OCI-LY1 (cell line): ENCODE data around the gene BCL7B.

ENCODE experiments used
- H2AFZ ChIP-seq: fragments of 200-600 bp; sonication (generic), shearing (Covaris generic); 2 replicates; pipeline ENCODE4 v1.6.0; 2014; ENCODE audit warnings: antibody characterized with exemption, mild to moderate bottlenecking, low read length
- H3F3A ChIP-seq: fragments of 200-600 bp; sonication (generic), shearing (Covaris generic); 2 replicates; pipeline ENCODE4 v1.6.0; 2014; ENCODE audit warnings: mild to moderate bottlenecking, antibody characterized with exemption, low read length, moderate library complexity; ENCODE audit not compliant: insufficient read depth
- H3K27ac ChIP-seq: fragments of 200-600 bp; sonication (generic); 2 replicates; pipeline ENCODE4 v1.5.1; 2014; ENCODE audit warnings: low read length, mixed run types, mild to moderate bottlenecking, low read depth; ENCODE audit not compliant: poor library complexity, severe bottlenecking
- H3K27me3 ChIP-seq: fragments of 200-600 bp; sonication (generic); 2 replicates; pipeline ENCODE4 v1.6.0; 2014; ENCODE audit warnings: antibody characterized with exemption, mild to moderate bottlenecking, low read length, moderate library complexity; ENCODE audit not compliant: insufficient read depth
- H3K36me3 ChIP-seq: fragments of 200-600 bp; sonication (generic); 2 replicates; pipeline ENCODE4 v1.6.1; 2014; ENCODE audit warnings: mild to moderate bottlenecking, antibody characterized with exemption, low read length, moderate library complexity, mixed read lengths; ENCODE audit not compliant: insufficient read depth
- H3K4me1 ChIP-seq: fragments of 200-600 bp; sonication (generic); 2 replicates; pipeline ENCODE4 v1.5.1; 2014; ENCODE audit warnings: mild to moderate bottlenecking, low read length, moderate library complexity; ENCODE audit not compliant: insufficient read depth, severe bottlenecking
- H3K4me2 ChIP-seq: fragments of 200-600 bp; sonication (generic), shearing (Covaris generic); 2 replicates; pipeline ENCODE4 v1.6.1; 2014; ENCODE audit warnings: low read length
- H3K4me3 ChIP-seq: fragments of 200-600 bp; sonication (generic); 2 replicates; pipeline ENCODE4 v1.5.1; 2014; ENCODE audit warnings: low read length, low read depth, mild to moderate bottlenecking, mixed read lengths; ENCODE audit not compliant: poor library complexity, severe bottlenecking
- H3K79me2 ChIP-seq: fragments of 200-600 bp; shearing (Covaris generic); 2 replicates; pipeline ENCODE4 v1.6.1; 2016; ENCODE audit warnings: mixed run types, low read length, mixed read lengths; ENCODE audit not compliant: insufficient read depth
- H3K9ac ChIP-seq: fragments of 200-600 bp; sonication (generic), shearing (Covaris generic); 2 replicates; pipeline ENCODE4 v1.6.1; 2014; ENCODE audit warnings: mild to moderate bottlenecking, low read length, mixed read lengths
- H3K9me2 ChIP-seq: fragments of 200-600 bp; sonication (generic), shearing (Covaris generic); 2 replicates; pipeline ENCODE4 v1.6.1; 2014; ENCODE audit warnings: low read depth, mild to moderate bottlenecking, low read length, mixed read lengths
- H3K9me3 ChIP-seq: fragments of 200-600 bp; shearing (Covaris generic); 2 replicates; pipeline ENCODE4 v1.6.1; 2014; ENCODE audit warnings: low read length, mixed read lengths
- H4K20me1 ChIP-seq: fragments of 200-600 bp; sonication (generic), shearing (Covaris generic); 2 replicates; pipeline ENCODE4 v1.6.0; 2016; ENCODE audit warnings: mild to moderate bottlenecking, low read length; ENCODE audit not compliant: insufficient read depth
- CTCF ChIP-seq: fragments of 200-600 bp; sonication (generic), shearing (Covaris generic); IDR thresholded peaks from 2 replicates; pipeline ENCODE4 v1.5.1; 2017; ENCODE audit warnings: mild to moderate bottlenecking, antibody characterized with exemption, low read length, moderate library complexity, mixed read lengths
- EZH2 ChIP-seq: fragments of 200-600 bp; sonication (generic), shearing (Covaris generic); IDR thresholded peaks from 2 replicates; pipeline ENCODE4 v1.8.0; 2017; ENCODE audit warnings: borderline replicate concordance, mixed run types, mild to moderate bottlenecking, antibody characterized with exemption, low read length, moderate library complexity, mixed read lengths

BCL7B gene

DNA sequence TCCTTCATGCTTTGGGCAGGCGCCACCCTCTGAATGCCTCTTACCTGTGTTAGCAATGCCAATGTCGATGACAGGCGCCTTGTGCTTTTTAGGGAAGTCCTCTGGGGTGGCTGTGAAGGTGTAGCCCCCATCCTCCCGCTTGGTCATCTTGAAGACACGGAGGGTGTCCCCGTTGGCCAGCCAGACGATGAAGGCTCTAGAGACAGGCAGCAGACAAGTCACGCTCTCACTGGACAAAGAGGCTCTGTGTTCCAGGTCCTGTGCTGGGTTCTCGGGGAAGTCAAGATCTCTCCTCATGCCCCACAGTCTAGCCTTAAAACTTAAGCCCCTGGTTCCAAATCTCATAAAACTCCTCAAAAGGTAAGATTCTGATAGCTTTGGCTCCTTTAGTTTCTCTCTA lies 15.8 kb upstream of the BCL7B start:
- TF ChIP-seq EZH2 (no peak), CTCF (no peak)
- Histone ChIP-seq H3K9me2 (no peaks in the 10 kb centered on the region), H3K4me2 (no peak overlapping the region), H3K36me3 (peaks cover 67% of the 10 kb centered on the region), H4K20me1 (no peaks in the 10 kb centered on the region), H3K9ac (no peak overlapping the region), H3K27ac (no peak overlapping the region), H3K4me1 (peaks cover 13% of the 10 kb centered on the region), H2AFZ (no peak overlapping the region), H3F3A (no peaks in the 10 kb centered on the region), H3K9me3 (no peaks in the 10 kb centered on the region), H3K79me2 (peaks cover 12% of the 10 kb centered on the region), H3K4me3 (no peak overlapping the region), H3K27me3 (no peaks in the 10 kb centered on the region)

- Histone ChIP-seq H3K4me3 (no peak overlapping the region), H3F3A (no peaks in the 10 kb centered on the region), H3K9me3 (no peaks in the 10 kb centered on the region), H2AFZ (no peak overlapping the region), H3K27ac (no peak overlapping the region), H3K9me2 (no peaks in the 10 kb centered on the region), H3K79me2 (peaks cover 8% of the 10 kb centered on the region), H3K27me3 (no peaks in the 10 kb centered on the region), H4K20me1 (no peaks in the 10 kb centered on the region), H3K4me2 (no peak overlapping the region), H3K9ac (no peak overlapping the region), H3K4me1 (peaks cover 13% of the 10 kb centered on the region), H3K36me3 (peaks cover 69% of the 10 kb centered on the region)
- no peak for TF ChIP-seq EZH2
- TF ChIP-seq CTCF = no peak
Measured at GRCh38 chr7:73572767-73573186, 15.3 kb upstream of the BCL7B start.

DNA sequence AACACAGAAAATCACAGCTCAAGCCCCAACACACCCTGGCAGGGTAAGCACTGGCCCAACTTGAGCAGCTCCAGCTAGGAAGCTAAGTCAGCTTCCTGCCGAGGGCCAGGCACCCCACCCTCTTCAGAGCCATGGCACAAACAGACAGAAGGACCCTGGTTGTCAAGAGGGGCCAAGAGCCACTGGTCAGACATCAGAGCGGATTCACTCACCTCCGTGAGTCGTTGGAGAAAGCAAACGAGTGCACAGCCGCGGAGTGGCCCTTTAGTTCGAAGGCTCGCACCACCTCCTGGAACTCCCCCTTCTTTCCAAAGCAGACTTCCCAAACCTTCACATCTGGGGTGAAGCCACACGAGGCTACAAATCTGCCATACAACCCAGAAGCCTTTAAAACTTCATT lies 13.5 kb upstream of the BCL7B start:
- no peaks in the 10 kb centered on the region for H3K27me3 ChIP-seq
- H3K27ac ChIP-seq = no peak overlapping the region
- no peaks in the 10 kb centered on the region for H3K9me2 ChIP-seq
- TF ChIP-seq CTCF (no peak), EZH2 (no peak)
- no peaks in the 10 kb centered on the region for H3F3A ChIP-seq
- H3K4me1 ChIP-seq = peaks cover 2% of the 10 kb centered on the region
- no peak overlapping the region for H3K4me3 ChIP-seq
- peaks cover 69% of the 10 kb centered on the region for H3K36me3 ChIP-seq
- H2AFZ ChIP-seq = no peak overlapping the region
- no peaks in the 10 kb centered on the region for H4K20me1 ChIP-seq
- no peak overlapping the region for H3K4me2 ChIP-seq
- H3K79me2 ChIP-seq = no peaks in the 10 kb centered on the region
- H3K9ac ChIP-seq = no peak overlapping the region
- H3K9me3 ChIP-seq = no peaks in the 10 kb centered on the region
